Measurements from ENCODE around the gene ZNF441.

DNA sequence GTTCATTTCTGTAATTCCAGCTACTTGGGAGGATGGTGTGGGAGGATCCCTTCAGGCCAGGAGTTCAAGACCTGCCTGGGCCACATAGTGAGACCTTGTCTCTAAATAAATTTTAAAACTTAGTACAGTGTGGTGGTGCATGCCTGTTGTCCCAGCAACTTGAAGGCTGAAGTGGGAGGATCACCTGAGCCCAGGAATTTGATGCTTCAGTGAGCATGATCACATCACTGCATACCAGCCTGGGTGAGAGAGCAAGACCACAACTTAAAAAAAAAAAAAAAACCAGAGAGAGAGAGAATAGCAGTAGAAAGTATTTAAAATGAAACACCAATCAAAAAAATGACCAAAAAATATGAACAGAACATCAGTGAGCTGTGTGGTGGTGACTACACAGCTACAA is 20.9 kb upstream of the ZNF441 start:
- no peak for TF ChIP-seq POLR2AphosphoS5 (IDR thresholded peaks at IDR 0.05; ENCODE audit: low read depth, low read length)
- TF ChIP-seq, protein P1, sequence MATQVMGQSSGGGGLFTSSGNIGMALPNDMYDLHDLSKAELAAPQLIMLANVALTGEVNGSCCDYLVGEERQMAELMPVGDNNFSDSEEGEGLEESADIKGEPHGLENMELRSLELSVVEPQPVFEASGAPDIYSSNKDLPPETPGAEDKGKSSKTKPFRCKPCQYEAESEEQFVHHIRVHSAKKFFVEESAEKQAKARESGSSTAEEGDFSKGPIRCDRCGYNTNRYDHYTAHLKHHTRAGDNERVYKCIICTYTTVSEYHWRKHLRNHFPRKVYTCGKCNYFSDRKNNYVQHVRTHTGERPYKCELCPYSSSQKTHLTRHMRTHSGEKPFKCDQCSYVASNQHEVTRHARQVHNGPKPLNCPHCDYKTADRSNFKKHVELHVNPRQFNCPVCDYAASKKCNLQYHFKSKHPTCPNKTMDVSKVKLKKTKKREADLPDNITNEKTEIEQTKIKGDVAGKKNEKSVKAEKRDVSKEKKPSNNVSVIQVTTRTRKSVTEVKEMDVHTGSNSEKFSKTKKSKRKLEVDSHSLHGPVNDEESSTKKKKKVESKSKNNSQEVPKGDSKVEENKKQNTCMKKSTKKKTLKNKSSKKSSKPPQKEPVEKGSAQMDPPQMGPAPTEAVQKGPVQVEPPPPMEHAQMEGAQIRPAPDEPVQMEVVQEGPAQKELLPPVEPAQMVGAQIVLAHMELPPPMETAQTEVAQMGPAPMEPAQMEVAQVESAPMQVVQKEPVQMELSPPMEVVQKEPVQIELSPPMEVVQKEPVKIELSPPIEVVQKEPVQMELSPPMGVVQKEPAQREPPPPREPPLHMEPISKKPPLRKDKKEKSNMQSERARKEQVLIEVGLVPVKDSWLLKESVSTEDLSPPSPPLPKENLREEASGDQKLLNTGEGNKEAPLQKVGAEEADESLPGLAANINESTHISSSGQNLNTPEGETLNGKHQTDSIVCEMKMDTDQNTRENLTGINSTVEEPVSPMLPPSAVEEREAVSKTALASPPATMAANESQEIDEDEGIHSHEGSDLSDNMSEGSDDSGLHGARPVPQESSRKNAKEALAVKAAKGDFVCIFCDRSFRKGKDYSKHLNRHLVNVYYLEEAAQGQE (IDR thresholded peaks at IDR 0.05; ENCODE audit: insufficient read depth in 1 of 2, low read depth in 2 of 2, low read length in 2 of 2), result no peak
